HUES48 (cell line): Measurements from ENCODE around the gene CYB5R3.
"Not testable (repeated sequence)": the region's sequence is repeated elsewhere in the genome, so short reads cannot be mapped to it uniquely, and the experiment has no call there.

Experiments used
- H3K27ac ChIP-seq: one replicate; pipeline ENCODE4 v1.7.0; 2013; ENCODE audit warnings: low read depth, low read length, inconsistent platforms
- H3K27me3 ChIP-seq: 2 replicates; pipeline ENCODE4 v1.6.1; 2013; ENCODE audit warnings: mild to moderate bottlenecking, low read length; ENCODE audit not compliant: control insufficient read depth, insufficient read depth
- H3K36me3 ChIP-seq: 2 replicates; pipeline ENCODE4 v1.6.1; 2013; ENCODE audit warnings: low read length; ENCODE audit not compliant: control insufficient read depth, insufficient read depth
- H3K4me1 ChIP-seq: 2 replicates; pipeline ENCODE4 v1.6.1; 2013; ENCODE audit warnings: mild to moderate bottlenecking, low read length; ENCODE audit not compliant: control insufficient read depth, insufficient read depth
- H3K4me3 ChIP-seq: 2 replicates; pipeline ENCODE4 v1.5.1; 2013; ENCODE audit warnings: mild to moderate bottlenecking, low read depth, low read length
- H3K9ac ChIP-seq: 2 replicates; pipeline ENCODE4 v1.6.1; 2013; ENCODE audit warnings: mild to moderate bottlenecking, low read depth, low read length, moderate library complexity
- H3K9me3 ChIP-seq: 2 replicates; pipeline ENCODE4 v1.6.1; 2013; ENCODE audit warnings: low read length; ENCODE audit not compliant: control insufficient read depth, insufficient read depth

The CYB5R3 gene

DNA sequence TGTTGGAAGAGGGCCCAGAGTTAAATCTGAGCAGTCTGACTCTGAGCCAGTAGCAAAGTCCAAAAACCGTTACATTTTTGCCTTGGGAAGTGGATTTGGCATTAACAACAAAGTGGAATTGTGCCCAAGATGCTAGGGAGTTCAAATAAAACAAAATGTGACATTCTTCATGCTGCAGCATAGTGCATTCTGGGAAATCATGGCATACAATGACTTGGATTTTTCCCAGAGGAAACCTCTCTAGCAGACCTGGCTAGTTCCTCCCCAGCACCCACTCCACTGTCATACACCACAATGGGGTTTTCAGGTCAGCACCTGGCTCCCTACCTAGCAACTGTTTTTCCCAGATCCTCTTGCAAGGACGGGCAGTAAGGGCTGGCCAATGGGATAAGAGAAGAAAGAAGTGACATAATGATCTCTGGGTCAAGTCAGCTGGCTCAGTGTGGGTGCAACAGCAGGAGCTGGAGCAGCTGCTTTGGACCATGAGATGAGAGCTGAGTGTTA lies 24.8 kb upstream of the CYB5R3 start:
- Histone ChIP-seq H3K9ac (no peak overlapping the region), H3K9me3 (no peaks in the 10 kb centered on the region), H3K4me3 (no peak overlapping the region), H3K27me3 (no peaks in the 10 kb centered on the region), H3K4me1 (no peaks in the 10 kb centered on the region), H3K36me3 (no peaks in the 10 kb centered on the region), H3K27ac (no peak overlapping the region)

- not testable (repeated sequence) for H3K9ac ChIP-seq, H3K4me3 ChIP-seq, H3K9me3 ChIP-seq, H3K4me1 ChIP-seq, H3K36me3 ChIP-seq, H3K27ac ChIP-seq, H3K27me3 ChIP-seq
Measured at GRCh38 chr22:42673071-42673470, 23.9 kb upstream of the CYB5R3 start.

- Histone ChIP-seq H3K4me3 (no peak overlapping the region), H3K9me3 (no peaks in the 10 kb centered on the region), H3K27me3 (no peaks in the 10 kb centered on the region), H3K4me1 (no peaks in the 10 kb centered on the region), H3K27ac (no peak overlapping the region), H3K36me3 (no peaks in the 10 kb centered on the region), H3K9ac (no peak overlapping the region)
Measured at GRCh38 chr22:42670921-42671709, 21.9 kb upstream of the CYB5R3 start.

DNA sequence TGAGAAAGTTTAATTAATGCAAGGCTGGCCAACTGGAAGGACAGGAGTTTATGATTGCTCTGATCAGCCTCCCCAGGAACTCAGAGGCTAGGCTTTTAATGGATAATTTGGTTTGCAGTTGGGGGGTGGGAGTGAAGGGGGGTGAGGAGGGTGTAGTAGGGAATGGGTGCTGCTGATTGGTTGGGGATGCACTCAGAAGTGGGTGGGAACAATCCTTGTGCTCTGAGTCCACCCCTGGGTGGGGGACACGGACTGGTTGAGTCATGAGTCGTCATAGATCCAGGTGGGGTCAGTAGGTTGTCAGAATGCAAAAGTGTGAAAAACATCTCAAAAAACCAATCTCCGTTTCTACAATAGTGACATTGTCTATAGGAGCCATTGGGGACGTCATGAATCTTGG lies 20.9 kb upstream of the CYB5R3 start:
- H3K36me3 ChIP-seq: no peaks in the 10 kb centered on the region
- no peaks in the 10 kb centered on the region for H3K27me3 ChIP-seq
- no peaks in the 10 kb centered on the region for H3K4me1 ChIP-seq
- H3K9me3 ChIP-seq: no peaks in the 10 kb centered on the region
- H3K27ac ChIP-seq: no peak overlapping the region
- H3K9ac ChIP-seq: no peak overlapping the region
- H3K4me3 ChIP-seq: no peak overlapping the region

- not testable (repeated sequence) for H3K9ac ChIP-seq, H3K4me3 ChIP-seq, H3K27ac ChIP-seq, H3K4me1 ChIP-seq, H3K9me3 ChIP-seq, H3K36me3 ChIP-seq
- H3K27me3 ChIP-seq: peaks cover 14% of the 10 kb centered on the region
Measured at GRCh38 chr22:42666393-42666792, 17.2 kb upstream of the CYB5R3 start.

DNA sequence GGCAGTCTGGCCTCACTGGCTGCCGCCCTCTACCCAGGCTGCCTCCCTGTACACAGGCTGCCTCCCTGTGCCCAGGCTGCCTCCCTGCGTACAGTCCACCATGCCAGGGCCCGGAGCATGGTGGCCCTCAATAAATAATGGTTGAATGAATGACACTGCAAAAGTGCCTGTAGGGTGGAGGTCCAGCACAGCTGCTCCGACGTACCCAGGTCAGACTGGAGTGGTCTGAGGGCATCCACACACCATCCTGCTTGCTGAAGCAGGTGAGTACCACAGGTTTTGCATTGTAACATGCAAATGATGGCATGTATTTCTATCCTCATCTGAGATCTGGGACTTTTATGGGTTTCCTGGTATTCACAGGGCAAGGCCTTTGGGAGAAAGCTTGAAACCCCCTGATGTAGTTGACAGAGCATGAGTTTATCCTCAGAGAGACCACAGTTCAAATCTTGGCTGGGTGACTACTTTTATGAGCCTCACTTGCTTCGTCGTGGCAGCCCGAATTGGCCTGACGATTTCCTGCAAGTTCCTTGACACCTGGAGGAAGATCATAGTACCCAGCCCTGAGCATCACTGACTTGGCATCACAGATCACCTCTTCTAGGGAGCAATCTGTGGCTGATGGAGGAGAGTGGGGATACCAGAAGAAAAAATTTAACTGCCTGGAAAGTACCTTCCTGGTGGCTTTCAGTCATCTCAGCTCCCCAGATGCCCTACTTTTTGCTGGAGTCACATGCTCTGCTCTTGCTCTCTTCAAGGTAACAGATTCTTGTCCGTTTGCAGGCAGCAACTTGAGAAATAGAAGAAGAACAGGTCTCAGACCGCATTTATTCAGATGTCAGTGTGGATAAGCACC lies 16.0 kb upstream of the CYB5R3 start:
- Histone ChIP-seq H3K4me1 (no peaks in the 10 kb centered on the region), H3K9me3 (no peaks in the 10 kb centered on the region), H3K27me3 (peaks cover 14% of the 10 kb centered on the region), H3K9ac (no peak overlapping the region), H3K36me3 (no peaks in the 10 kb centered on the region), H3K27ac (no peak overlapping the region), H3K4me3 (no peak overlapping the region)

GRCh38 chr22:42661985-42662831 lies 13.0 kb upstream of the CYB5R3 start:
- Histone ChIP-seq H3K27me3 (peaks cover 14% of the 10 kb centered on the region), H3K4me3 (peak overlapping the region; percentile 70), H3K9me3 (no peaks in the 10 kb centered on the region), H3K9ac (no peak overlapping the region), H3K4me1 (no peaks in the 10 kb centered on the region), H3K27ac (no peak overlapping the region), H3K36me3 (no peaks in the 10 kb centered on the region)

- Histone ChIP-seq H3K27me3 (no peaks in the 10 kb centered on the region), H3K9ac (no peak overlapping the region), H3K4me1 (no peaks in the 10 kb centered on the region), H3K4me3 (no peak overlapping the region), H3K36me3 (no peaks in the 10 kb centered on the region), H3K27ac (no peak overlapping the region), H3K9me3 (no peaks in the 10 kb centered on the region)
Measured at GRCh38 chr22:42656578-42656977, 7.4 kb upstream of the CYB5R3 start.

DNA sequence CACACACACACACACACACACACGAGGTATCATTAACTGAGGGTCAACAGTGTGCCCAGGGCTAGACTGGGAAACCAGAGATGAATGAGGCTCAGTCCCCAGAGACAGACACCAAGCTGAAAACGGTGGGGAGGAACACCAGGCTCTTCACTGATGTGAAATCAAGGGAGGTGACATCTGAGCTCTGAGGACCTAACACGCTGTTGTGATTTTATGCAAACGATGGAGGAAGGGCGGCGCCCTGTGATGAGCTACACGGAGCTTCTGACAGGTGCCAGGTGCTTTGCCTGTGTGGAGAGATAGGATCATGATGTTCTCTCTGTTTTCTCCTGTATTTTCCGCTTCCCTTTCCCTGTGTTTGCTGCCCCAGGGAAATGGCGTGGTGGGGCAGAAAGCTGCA lies 6.5 kb upstream of the CYB5R3 start:
- H3K9ac ChIP-seq: no peak overlapping the region
- no peaks in the 10 kb centered on the region for H3K4me1 ChIP-seq
- no peak overlapping the region for H3K4me3 ChIP-seq
- no peak overlapping the region for H3K27ac ChIP-seq
- no peaks in the 10 kb centered on the region for H3K36me3 ChIP-seq
- H3K9me3 ChIP-seq: no peaks in the 10 kb centered on the region
- H3K27me3 ChIP-seq: no peaks in the 10 kb centered on the region

- H3K27me3 ChIP-seq: no peaks in the 10 kb centered on the region
- no peaks in the 10 kb centered on the region for H3K36me3 ChIP-seq
- H3K4me1 ChIP-seq: no peaks in the 10 kb centered on the region
- H3K4me3 ChIP-seq: no peak overlapping the region
- no peaks in the 10 kb centered on the region for H3K9me3 ChIP-seq
- H3K27ac ChIP-seq: no peak overlapping the region
- H3K9ac ChIP-seq: no peak overlapping the region
Measured at GRCh38 chr22:42654436-42655073, 5.4 kb upstream of the CYB5R3 start.
